Dermis blood vessel endothelial cell (primary cell): Measurements from ENCODE around the gene MED15. TPM values are rescaled to one million over a fixed set of nuclear protein-coding genes. Genes with fewer than 3 reads are reported as not detected.

Experiments used
- DNase-seq: peaks from one replicate; pipeline ENCODE4 v3.0.0; 2010
- total RNA-seq: library from RNA; depleted of rRNA; stranded (reverse); fragments of >200 nt; gene quantifications from 2 replicates; pipeline ENCODE4 v1.2.3, GENCODE V29; 2014

Gene MED15
- total RNA-seq, 1 donor from 2014 or later = 33.0 TPM

GRCh38 chr22:20573176-20573832 is 65.9 kb downstream of the MED15 start:
- no peak for DNase-seq

- DNase-seq = no peak
Measured at GRCh38 chr22:20573833-20574615, 66.6 kb downstream of the MED15 start.

GRCh38 chr22:20574920-20575353 is 67.5 kb downstream of the MED15 start:
- DNase-seq = no peak

GRCh38 chr22:20575724-20576444 is 68.5 kb downstream of the MED15 start:
- no peak for DNase-seq

GRCh38 chr22:20576445-20576816 is 69.0 kb downstream of the MED15 start:
- DNase-seq = no peak

- DNase-seq = no peak
Measured at GRCh38 chr22:20577045-20577444, 69.6 kb downstream of the MED15 start.

- no peak for DNase-seq
Measured at GRCh38 chr22:20577549-20577975, 70.2 kb downstream of the MED15 start.

- no peak for DNase-seq
Measured at GRCh38 chr22:20578192-20578591, 70.8 kb downstream of the MED15 start.

- DNase-seq = no peak
Measured at GRCh38 chr22:20578707-20579106, 71.3 kb downstream of the MED15 start.

- DNase-seq = no peak
Measured at GRCh38 chr22:20579273-20580120, 72.1 kb downstream of the MED15 start.

GRCh38 chr22:20580179-20580578 is 72.8 kb downstream of the MED15 start:
- no peak for DNase-seq

- DNase-seq = no peak
Measured at GRCh38 chr22:20580611-20581502, 73.4 kb downstream of the MED15 start.

GRCh38 chr22:20581503-20582170 is 74.2 kb downstream of the MED15 start:
- no peak for DNase-seq

- no peak for DNase-seq
Measured at GRCh38 chr22:20582171-20582511, 74.7 kb downstream of the MED15 start.

GRCh38 chr22:20582520-20583361 is 75.3 kb downstream of the MED15 start:
- DNase-seq = no peak

- DNase-seq = peak; percentile 25
Measured at GRCh38 chr22:20583471-20583922, 76.1 kb downstream of the MED15 start.

- no peak for DNase-seq
Measured at GRCh38 chr22:20584029-20584871, 76.8 kb downstream of the MED15 start.

GRCh38 chr22:20584872-20585638 is 77.6 kb downstream of the MED15 start:
- DNase-seq = no peak
